BLaER1 (cell line): ENCODE results near the gene PTPRD.
"Not testable (repeated sequence)": the region's sequence is repeated elsewhere in the genome, so short reads cannot be mapped to it uniquely, and the experiment has no call there.

ENCODE experiments used
- H3K27ac ChIP-seq: shearing (Covaris generic); formaldehyde crosslinking; 2 replicates; pipeline ENCODE4 v1.8.1; 2022
- H3K27me3 ChIP-seq: shearing (Covaris generic); formaldehyde crosslinking; 2 replicates; pipeline ENCODE4 v1.8.1; 2022
- H3K36me3 ChIP-seq: shearing (Covaris generic); formaldehyde crosslinking; 2 replicates; pipeline ENCODE4 v1.8.1; 2022
- H3K4me1 ChIP-seq: shearing (Covaris generic); formaldehyde crosslinking; 2 replicates; pipeline ENCODE4 v1.8.1; 2022
- H3K4me2 ChIP-seq: shearing (Covaris generic); formaldehyde crosslinking; 2 replicates; pipeline ENCODE4 v1.8.1; 2022
- H3K4me3 ChIP-seq: shearing (Covaris generic); formaldehyde crosslinking; 2 replicates; pipeline ENCODE4 v1.8.1; 2022
- H3K9ac ChIP-seq: shearing (Covaris generic); formaldehyde crosslinking; 2 replicates; pipeline ENCODE4 v1.8.1; 2022
- H3K9me3 ChIP-seq: shearing (Covaris generic); formaldehyde crosslinking; 2 replicates; pipeline ENCODE4 v1.8.1; 2022
- H4K20me1 ChIP-seq: shearing (Covaris generic); formaldehyde crosslinking; 2 replicates; pipeline ENCODE4 v1.8.1; 2022
- Cebpa-rat ChIP-seq: shearing (Covaris generic); IDR thresholded peaks from 2 replicates; pipeline ENCODE4 v1.8.1; 2022

PTPRD gene

GRCh38 chr9:9938432-9938831, 674.4 kb downstream of the PTPRD start:
- no peaks in the 10 kb centered on the region for H3K27me3 ChIP-seq
- TF ChIP-seq Cebpa-rat, result no peak

DNA sequence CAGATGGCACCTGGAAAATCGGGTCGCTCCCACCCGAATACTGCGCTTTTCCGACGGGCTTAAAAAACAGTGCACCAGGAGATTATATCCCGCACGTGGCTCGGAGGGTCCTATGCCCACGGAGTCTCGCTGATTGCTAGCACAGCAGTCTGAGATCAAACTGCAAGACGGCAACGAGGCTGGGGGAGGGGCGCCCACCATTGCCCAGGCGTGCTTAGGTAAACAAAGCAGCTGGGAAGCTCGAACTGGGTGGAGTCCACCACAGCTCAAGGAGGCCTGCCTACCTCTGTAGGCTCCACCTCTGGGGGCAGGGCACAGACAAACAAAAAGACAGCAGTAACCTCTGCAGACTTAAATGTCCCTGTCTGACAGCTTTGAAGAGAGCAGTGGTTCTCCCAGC, 681.3 kb downstream of the PTPRD start:
- H4K20me1 ChIP-seq, H3K36me3 ChIP-seq, H3K4me3 ChIP-seq, H3K4me1 ChIP-seq, H3K9me3 ChIP-seq, H3K9ac ChIP-seq, H3K4me2 ChIP-seq, H3K27me3 ChIP-seq, H3K27ac ChIP-seq: not testable (repeated sequence)

More at GRCh38 chr9:9938432-9938831, 674.4 kb downstream of the PTPRD start:
- no peak overlapping the region for H3K9ac ChIP-seq
- H3K27ac ChIP-seq, result no peak overlapping the region
- no peak overlapping the region for H3K4me3 ChIP-seq
- H3K9me3 ChIP-seq, result no peaks in the 10 kb centered on the region
- H3K4me2 ChIP-seq, result no peak overlapping the region
- H3K4me1 ChIP-seq, result peaks cover 6% of the 10 kb centered on the region; the same call in 1 of the 2 replicates
- H3K36me3 ChIP-seq, result no peaks in the 10 kb centered on the region
- H4K20me1 ChIP-seq, result no peaks in the 10 kb centered on the region

DNA sequence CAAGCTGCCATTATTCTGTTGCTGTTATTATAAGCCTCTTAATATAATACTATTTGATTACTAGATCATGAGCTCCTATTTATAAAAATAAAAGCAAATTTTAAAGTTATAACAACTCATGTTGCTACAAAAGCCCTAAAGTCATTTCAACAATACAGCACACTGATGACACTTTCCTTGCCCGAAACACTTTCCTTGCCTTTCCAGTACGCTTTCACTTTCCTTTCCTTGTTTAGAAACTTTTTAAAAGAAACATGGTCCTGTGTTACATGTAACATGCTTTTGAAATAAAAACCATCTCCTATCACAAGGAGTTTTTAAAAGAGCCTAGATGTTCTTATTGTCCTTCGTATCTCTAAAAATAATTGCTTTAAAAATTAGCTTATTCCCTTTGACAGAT, 688.4 kb downstream of the PTPRD start:
- H3K4me1 ChIP-seq, result no peaks in the 10 kb centered on the region
- no peak overlapping the region for H3K4me2 ChIP-seq
- H3K36me3 ChIP-seq, result no peaks in the 10 kb centered on the region
- H3K9ac ChIP-seq, result no peak overlapping the region
- H3K27me3 ChIP-seq, result no peaks in the 10 kb centered on the region
- no peaks in the 10 kb centered on the region for H4K20me1 ChIP-seq
- TF ChIP-seq Cebpa-rat, result no peak
- H3K27ac ChIP-seq, result no peak overlapping the region
- no peak overlapping the region for H3K4me3 ChIP-seq
- no peaks in the 10 kb centered on the region for H3K9me3 ChIP-seq

DNA sequence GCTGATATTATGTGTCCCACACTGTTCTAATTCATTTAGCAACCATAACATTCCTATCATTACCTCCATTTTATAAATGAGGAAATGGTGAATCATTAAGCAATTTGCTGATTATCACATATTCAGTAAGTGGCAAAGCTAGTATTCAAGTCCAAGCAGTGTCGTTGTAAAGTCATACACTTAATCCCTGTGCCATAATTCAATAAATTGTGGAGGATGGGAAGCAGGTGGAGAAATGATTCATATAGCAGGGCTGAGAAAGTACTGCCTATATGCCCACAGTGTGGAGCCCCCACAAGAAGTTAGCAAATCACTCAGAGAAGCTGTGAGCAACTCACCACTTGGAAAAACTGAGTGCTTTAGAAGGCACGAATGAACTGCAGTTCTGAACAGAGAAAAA, 691.0 kb downstream of the PTPRD start:
- Histone ChIP-seq H3K4me3 (no peak overlapping the region), H3K27ac (no peak overlapping the region), H3K4me1 (no peaks in the 10 kb centered on the region), H4K20me1 (no peaks in the 10 kb centered on the region), H3K4me2 (no peak overlapping the region), H3K27me3 (no peaks in the 10 kb centered on the region), H3K9ac (no peak overlapping the region), H3K9me3 (no peaks in the 10 kb centered on the region), H3K36me3 (no peaks in the 10 kb centered on the region)
- no peak for TF ChIP-seq Cebpa-rat

DNA sequence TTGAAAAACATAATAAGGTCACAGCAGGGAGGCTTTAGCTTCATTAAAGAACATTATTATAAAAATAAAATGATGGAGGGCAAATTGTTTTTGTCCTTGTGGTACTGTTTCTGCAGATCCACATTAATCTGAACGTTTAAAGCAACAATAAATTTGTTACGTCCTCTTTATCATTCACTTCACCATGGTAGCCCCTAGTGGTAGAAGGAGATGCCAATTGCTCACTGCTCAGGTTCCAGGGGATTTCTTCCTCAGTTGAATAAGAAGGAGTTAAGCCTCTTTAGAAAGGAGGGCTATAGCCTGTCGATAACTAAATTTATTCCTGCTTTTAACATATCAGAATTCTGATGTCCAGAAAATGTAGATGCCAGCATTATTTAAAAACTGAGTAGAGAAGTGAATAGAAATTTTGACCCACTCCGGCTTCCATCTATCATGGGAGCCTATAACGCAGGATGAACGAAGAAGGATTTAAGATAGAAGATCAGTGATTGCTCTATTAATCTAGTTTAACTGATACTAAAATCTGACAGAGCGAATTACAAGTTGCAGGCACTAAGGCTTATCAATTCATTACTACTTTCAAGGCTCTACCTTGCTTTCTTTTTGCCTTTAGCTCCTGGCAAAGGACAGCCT, 692.3 kb downstream of the PTPRD start:
- no peaks in the 10 kb centered on the region for H4K20me1 ChIP-seq
- H3K9ac ChIP-seq, result no peak overlapping the region
- no peaks in the 10 kb centered on the region for H3K9me3 ChIP-seq
- H3K4me3 ChIP-seq, result no peak overlapping the region
- no peaks in the 10 kb centered on the region for H3K27me3 ChIP-seq
- H3K27ac ChIP-seq, result no peak overlapping the region
- TF ChIP-seq Cebpa-rat, result no peak
- H3K36me3 ChIP-seq, result no peaks in the 10 kb centered on the region
- H3K4me1 ChIP-seq, result no peaks in the 10 kb centered on the region
- H3K4me2 ChIP-seq, result no peak overlapping the region

GRCh38 chr9:9919174-9919775, 693.5 kb downstream of the PTPRD start:
- no peaks in the 10 kb centered on the region for H4K20me1 ChIP-seq

DNA sequence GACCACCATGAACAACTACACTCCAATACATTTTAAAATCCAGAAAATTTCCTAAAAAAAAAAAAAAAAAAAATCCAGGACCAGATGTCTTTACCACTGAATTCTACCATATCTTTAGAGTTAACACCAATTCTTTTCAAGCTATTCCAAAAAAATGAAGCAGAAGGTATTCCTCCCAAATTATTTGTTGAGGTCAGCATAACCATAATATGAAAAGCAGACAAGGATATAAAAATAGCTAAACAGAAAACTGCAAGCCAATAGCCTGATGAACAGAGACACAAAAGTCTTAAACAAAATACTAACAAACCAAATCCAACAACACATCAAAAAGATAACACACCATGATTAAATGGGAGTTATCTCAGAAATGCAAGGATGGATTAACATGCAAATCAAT, 695.4 kb downstream of the PTPRD start:
- Histone ChIP-seq H3K4me1 (no peaks in the 10 kb centered on the region), H3K27ac (no peak overlapping the region), H3K9me3 (0 out of 2 replicates have a peak, but pooled peaks cover 5% of the 10 kb centered on the region), H3K4me3 (no peak overlapping the region), H3K36me3 (no peaks in the 10 kb centered on the region), H4K20me1 (no peaks in the 10 kb centered on the region), H3K4me2 (no peak overlapping the region), H3K9ac (no peak overlapping the region), H3K27me3 (no peaks in the 10 kb centered on the region)
- TF ChIP-seq Cebpa-rat, result no peak

More at GRCh38 chr9:9919174-9919775, 693.5 kb downstream of the PTPRD start:
- Histone ChIP-seq H3K36me3 (no peaks in the 10 kb centered on the region), H3K4me1 (no peaks in the 10 kb centered on the region), H3K4me3 (no peak overlapping the region), H3K27me3 (no peaks in the 10 kb centered on the region), H3K27ac (no peak overlapping the region), H3K9ac (no peak overlapping the region), H3K9me3 (0 out of 2 replicates have a peak, but pooled peaks cover 5% of the 10 kb centered on the region), H3K4me2 (no peak overlapping the region)
- TF ChIP-seq Cebpa-rat, result no peak

GRCh38 chr9:9914174-9914573, 698.6 kb downstream of the PTPRD start:
- no peak overlapping the region for H3K9ac ChIP-seq
- no peaks in the 10 kb centered on the region for H3K4me1 ChIP-seq
- no peaks in the 10 kb centered on the region for H4K20me1 ChIP-seq
- H3K36me3 ChIP-seq, result no peaks in the 10 kb centered on the region
- TF ChIP-seq Cebpa-rat, result no peak
- H3K27ac ChIP-seq, result no peak overlapping the region
- H3K4me2 ChIP-seq, result no peak overlapping the region
- H3K4me3 ChIP-seq, result no peak overlapping the region
- 0 out of 2 replicates have a peak, but pooled peaks cover 5% of the 10 kb centered on the region for H3K9me3 ChIP-seq
- no peaks in the 10 kb centered on the region for H3K27me3 ChIP-seq

- H3K4me2 ChIP-seq, result no peak overlapping the region
- no peak overlapping the region for H3K9ac ChIP-seq
- no peaks in the 10 kb centered on the region for H3K27me3 ChIP-seq
- no peaks in the 10 kb centered on the region for H3K36me3 ChIP-seq
- no peak overlapping the region for H3K27ac ChIP-seq
- no peak for TF ChIP-seq Cebpa-rat
- 0 out of 2 replicates have a peak, but pooled peaks cover 5% of the 10 kb centered on the region for H3K9me3 ChIP-seq
- no peaks in the 10 kb centered on the region for H4K20me1 ChIP-seq
- no peaks in the 10 kb centered on the region for H3K4me1 ChIP-seq
- H3K4me3 ChIP-seq, result no peak overlapping the region
Observed at GRCh38 chr9:9913276-9913832, 699.4 kb downstream of the PTPRD start.

DNA sequence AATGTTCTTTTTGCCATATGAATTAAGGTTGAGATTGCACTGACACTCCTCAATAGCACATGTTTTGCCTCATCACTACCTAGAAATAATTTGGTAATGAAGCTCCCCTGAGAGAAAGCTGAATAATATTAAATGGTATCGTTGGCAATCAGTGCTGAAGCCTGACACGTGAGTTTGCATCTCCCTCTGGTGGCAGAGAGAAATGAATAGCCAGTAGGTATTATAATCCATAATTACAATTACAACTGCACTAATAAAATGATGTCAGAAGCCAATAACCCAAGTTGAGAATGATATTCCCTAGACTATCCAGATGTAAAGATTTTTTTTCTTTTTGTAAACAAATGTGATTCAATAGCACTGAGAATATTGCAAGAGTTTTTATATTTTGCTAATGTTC, 700.3 kb downstream of the PTPRD start:
- Histone ChIP-seq H3K27me3 (no peaks in the 10 kb centered on the region), H3K4me2 (no peak overlapping the region), H3K4me3 (no peak overlapping the region), H3K4me1 (no peaks in the 10 kb centered on the region), H3K9ac (no peak overlapping the region), H3K36me3 (no peaks in the 10 kb centered on the region), H3K27ac (no peak overlapping the region), H4K20me1 (no peaks in the 10 kb centered on the region), H3K9me3 (0 out of 2 replicates have a peak, but pooled peaks cover 5% of the 10 kb centered on the region)
- TF ChIP-seq Cebpa-rat, result no peak
